ENCODE results near the gene AGRP. TPM values are rescaled to one million over a fixed set of nuclear protein-coding genes. Genes with fewer than 3 reads are reported as not detected.

AGRP gene
- polyA plus RNA-seq, 1 experiment, result not detected

DNA sequence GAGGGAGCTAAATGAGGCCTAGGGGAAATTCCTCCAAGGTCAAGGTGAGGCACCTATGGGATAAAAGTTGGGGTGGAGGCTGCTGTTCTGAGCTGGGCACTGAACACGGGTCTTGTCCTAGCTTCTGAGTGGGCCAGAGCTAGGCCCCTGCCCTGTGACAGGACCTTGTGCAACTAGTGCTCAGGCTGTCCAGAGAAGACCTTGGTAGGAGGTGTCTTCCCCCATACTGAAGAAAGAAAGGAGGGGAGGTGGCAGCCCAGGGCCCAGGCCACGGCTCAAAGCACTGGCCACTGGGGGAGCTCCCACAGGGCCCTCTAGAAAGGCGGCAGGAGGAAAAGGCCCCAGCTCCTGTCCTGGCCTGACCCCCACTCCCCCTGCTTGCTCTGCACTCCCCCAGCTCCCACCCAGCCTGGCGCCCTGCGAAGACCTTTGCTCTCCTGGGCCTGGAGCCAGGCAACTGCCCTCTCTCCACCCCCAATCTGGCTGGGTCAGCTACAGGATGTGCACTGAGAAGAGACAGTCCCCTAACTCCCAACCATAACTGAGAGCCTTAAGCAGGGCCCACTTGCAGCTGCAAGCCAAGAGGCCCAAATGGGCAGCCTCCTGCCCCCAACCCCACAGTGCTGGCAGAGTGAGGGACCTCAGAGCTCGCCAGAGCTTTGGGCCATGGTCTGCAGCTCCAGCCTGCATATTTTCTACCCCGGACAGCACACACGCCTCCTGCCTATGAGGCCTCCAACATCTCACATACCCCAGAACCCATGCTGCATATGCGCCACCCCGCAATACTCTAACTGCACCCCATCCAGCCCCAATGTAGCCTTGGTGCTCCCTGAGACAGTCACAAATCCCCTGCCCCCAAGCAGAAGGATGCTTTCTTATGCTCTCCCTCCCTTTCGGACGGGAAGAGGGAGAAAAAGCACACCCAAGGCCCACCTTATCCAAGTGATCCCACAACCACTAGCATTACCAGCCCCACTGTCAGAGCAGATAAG, 37.1 kb downstream of the AGRP start:
- H3K27me3 ChIP-seq (ENCODE audit: control insufficient read depth, insufficient read depth, low read length), result no peaks in the 10 kb centered on the region
- no peak overlapping the region for H3K4me3 ChIP-seq (ENCODE audit: low read depth, low read length)
- peaks cover 3% of the 10 kb centered on the region for H3K36me3 ChIP-seq (ENCODE audit: control insufficient read depth, insufficient read depth, low read length)
- CTCF ChIA-PET, result interaction anchor here (0.9 to 6.4 kb wide), 10 partner anchors 8 to 186 kb away, joined by 3 to 47 read pairs (median 5); partner anchors contain the start of genes HSD11B2 and ZDHHC1
- TF ChIP-seq, protein P1, sequence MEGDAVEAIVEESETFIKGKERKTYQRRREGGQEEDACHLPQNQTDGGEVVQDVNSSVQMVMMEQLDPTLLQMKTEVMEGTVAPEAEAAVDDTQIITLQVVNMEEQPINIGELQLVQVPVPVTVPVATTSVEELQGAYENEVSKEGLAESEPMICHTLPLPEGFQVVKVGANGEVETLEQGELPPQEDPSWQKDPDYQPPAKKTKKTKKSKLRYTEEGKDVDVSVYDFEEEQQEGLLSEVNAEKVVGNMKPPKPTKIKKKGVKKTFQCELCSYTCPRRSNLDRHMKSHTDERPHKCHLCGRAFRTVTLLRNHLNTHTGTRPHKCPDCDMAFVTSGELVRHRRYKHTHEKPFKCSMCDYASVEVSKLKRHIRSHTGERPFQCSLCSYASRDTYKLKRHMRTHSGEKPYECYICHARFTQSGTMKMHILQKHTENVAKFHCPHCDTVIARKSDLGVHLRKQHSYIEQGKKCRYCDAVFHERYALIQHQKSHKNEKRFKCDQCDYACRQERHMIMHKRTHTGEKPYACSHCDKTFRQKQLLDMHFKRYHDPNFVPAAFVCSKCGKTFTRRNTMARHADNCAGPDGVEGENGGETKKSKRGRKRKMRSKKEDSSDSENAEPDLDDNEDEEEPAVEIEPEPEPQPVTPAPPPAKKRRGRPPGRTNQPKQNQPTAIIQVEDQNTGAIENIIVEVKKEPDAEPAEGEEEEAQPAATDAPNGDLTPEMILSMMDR (IDR thresholded peaks at IDR 0.05; ENCODE audit: insufficient read depth, low read depth, low read length), result no peak
- no peak for DNase-seq (ENCODE audit: low read depth)
- POLR2A ChIA-PET, result no interaction called here

DNA sequence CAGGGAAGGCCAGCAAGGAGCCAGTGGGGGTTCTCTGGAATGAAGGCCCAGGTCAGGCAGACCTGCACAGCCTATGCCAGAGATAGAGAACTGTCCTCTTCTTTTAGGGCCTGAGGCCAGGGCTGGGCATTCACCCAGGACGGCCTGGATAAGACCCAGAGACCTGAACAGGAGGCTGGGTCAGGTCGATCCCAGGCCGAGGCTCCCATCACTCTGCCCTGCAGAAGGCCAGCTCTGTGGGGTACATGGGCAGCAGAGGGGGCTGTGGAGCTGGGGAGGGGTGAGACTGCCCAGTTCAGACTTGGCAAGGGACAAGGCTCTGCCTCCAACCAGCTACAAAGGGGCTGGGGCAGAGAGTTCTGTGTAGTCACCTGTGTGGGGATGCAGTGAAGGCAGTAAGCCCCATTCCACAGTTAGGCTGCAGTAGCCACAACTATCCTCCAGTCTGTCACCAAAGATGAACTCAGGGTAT, 37.9 kb downstream of the AGRP start:
- peaks cover 3% of the 10 kb centered on the region for H3K36me3 ChIP-seq (ENCODE audit: control insufficient read depth, insufficient read depth, low read length)
- H3K27me3 ChIP-seq (ENCODE audit: control insufficient read depth, insufficient read depth, low read length), result no peaks in the 10 kb centered on the region
- DNase-seq (ENCODE audit: low read depth), result no peak
- ChIA-PET POLR2A (no interaction called here), CTCF (interaction anchor here (0.9 to 6.4 kb wide), 8 partner anchors 12 to 185 kb away, joined by 3 to 47 read pairs (median 18); partner anchors contain the start of genes HSD11B2 and ZDHHC1)
- H3K4me3 ChIP-seq (ENCODE audit: low read depth, low read length), result no peak overlapping the region
- TF ChIP-seq, protein P1 (IDR thresholded peaks at IDR 0.05; ENCODE audit: insufficient read depth, low read depth, low read length), result no peak

DNA sequence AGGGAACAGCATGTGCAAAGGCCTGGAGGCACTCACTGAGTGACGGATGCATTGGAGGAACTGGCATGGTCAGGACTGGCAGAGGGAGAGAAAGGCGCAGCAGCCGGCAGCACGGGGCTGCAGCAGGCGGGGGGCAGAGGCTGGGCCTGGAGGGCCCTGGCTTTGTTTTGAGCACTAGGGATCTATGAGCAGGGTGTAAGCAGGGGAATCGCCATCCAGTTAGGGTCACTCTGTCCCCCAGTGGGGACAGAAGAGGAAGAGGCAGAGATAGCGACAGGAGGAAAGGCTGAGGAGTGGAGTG, 38.3 kb downstream of the AGRP start:
- TF ChIP-seq, protein P1 (IDR thresholded peaks at IDR 0.05; ENCODE audit: insufficient read depth, low read depth, low read length), result no peak
- ChIA-PET CTCF (interaction anchor here (1.0 to 6.4 kb wide), 6 partner anchors 11 to 21 kb away, joined by 3 to 47 read pairs (median 32); partner anchors contain the start of gene HSD11B2), POLR2A (no interaction called here)
- Histone ChIP-seq H3K27me3 (ENCODE audit: control insufficient read depth, insufficient read depth, low read length) (no peaks in the 10 kb centered on the region), H3K4me3 (ENCODE audit: low read depth, low read length) (no peak overlapping the region), H3K36me3 (ENCODE audit: control insufficient read depth, insufficient read depth, low read length) (peaks cover 5% of the 10 kb centered on the region)
- no peak for DNase-seq (ENCODE audit: low read depth)

DNA sequence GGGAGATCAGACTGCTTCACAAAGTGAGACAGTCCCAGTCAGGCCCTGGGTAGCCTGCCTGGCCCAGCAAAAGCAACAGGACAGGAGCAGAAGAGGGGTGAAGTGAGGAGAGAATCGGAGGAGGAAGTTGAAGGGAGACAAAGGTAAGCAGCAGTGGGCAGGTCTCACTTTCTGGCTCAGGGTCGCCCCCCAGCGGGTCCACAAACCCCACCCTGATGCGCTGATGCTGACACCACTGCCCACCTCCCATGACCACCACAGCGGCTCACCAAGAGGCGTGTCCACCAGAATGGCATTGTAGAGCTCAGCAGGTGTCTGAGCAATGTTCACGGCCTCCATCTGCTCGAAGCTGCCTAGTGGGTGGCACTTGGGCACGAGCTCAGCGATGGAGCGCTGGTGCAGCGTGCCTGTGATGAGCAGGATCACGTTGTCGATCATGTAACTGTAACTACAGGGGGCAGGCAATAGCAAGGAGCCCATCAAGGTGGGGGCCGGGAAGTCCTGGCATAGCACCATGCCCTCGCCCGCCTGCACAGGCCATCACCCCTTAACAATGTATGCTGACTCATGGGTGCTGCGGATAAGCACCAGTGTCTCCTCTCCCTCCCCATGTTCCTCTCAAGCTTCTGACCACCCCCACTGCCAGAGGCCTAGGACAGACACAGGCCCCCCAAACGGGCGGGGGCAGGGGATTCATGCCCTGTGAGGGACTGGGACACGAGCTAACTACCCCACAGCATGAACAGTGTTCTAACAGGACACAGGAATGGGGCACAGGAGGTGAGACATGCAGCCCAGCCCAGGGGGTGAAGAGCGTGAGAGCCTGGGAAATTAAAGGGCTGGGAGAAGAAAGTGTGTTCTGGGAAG, 38.9 kb downstream of the AGRP start:
- no peak for DNase-seq (ENCODE audit: low read depth)
- H3K27me3 ChIP-seq (ENCODE audit: control insufficient read depth, insufficient read depth, low read length), result no peaks in the 10 kb centered on the region

More for the DNA sequence above, 38.9 kb downstream of the AGRP start:
- TF ChIP-seq, protein P1 (IDR thresholded peaks at IDR 0.05; ENCODE audit: insufficient read depth, low read depth, low read length), result no peak
- Histone ChIP-seq H3K4me3 (ENCODE audit: low read depth, low read length) (no peak overlapping the region), H3K36me3 (ENCODE audit: control insufficient read depth, insufficient read depth, low read length) (peaks cover 5% of the 10 kb centered on the region)
- ChIA-PET CTCF (interaction anchor here (0.6 to 6.4 kb wide), 9 partner anchors 8 to 105 kb away, joined by 3 to 47 read pairs (median 8); partner anchors contain the start of gene HSD11B2), POLR2A (no interaction called here)
